Liver (tissue), 3 donors: ENCODE measurements around the gene MAPK1IP1L.

ENCODE experiments used
- CTCF ChIP-seq: fragments of 150-350 bp; IDR thresholded peaks from 2 replicates; pipeline ENCODE4 v1.5.1; 2017; ENCODE audit warnings: improper control_type of control experiment, low read depth, low read length; ENCODE audit not compliant: missing input control
- MAX ChIP-seq: IDR thresholded peaks from 2 replicates; pipeline ENCODE4 v1.6.1; 2016; ENCODE audit warnings: antibody characterized with exemption
- RXRA ChIP-seq, 2 donors: IDR thresholded peaks; 2 replicates each; pipeline ENCODE4 v1.6.1; 2017 to 2018; ENCODE audit warnings: antibody characterized with exemption in 2 of 2, mild to moderate bottlenecking in 1 of 2
- donor health status: healthy.
- donor health status: healthy.

- TF ChIP-seq RXRA (IDR thresholded peaks at IDR 0.05) (no peak), CTCF (no peak), MAX (no peak)
These were observed 63.3 kb downstream of the MAPK1IP1L start for GRCh38 chr14:55114720-55115119.
